SU-DHL-6 (cell line): ENCODE results near the gene MAML1.

Experiments used
- CTCF ChIP-seq: fragments of 200-600 bp; sonication (generic); IDR thresholded peaks from one replicate; pipeline ENCODE4 v1.5.1; 2017; ENCODE audit warnings: antibody characterized with exemption, mild to moderate bottlenecking, low read length, moderate library complexity; ENCODE audit not compliant: insufficient read depth, poor library complexity, severe bottlenecking
- EZH2phosphoT487 ChIP-seq: fragments of 200-600 bp; sonication (generic), shearing (Covaris generic); conservative IDR thresholded peaks from 2 replicates; pipeline ENCODE4 v1.6.1; 2018; ENCODE audit warnings: mild to moderate bottlenecking, antibody characterized with exemption, low read length, moderate library complexity, mixed read lengths

- no peak for TF ChIP-seq CTCF
- TF ChIP-seq EZH2phosphoT487, result no peak
Measured at GRCh38 chr5:179797741-179798140, 65.1 kb downstream of the MAML1 start.
